Hepatocyte (in vitro differentiated cells): ENCODE data around the gene CLEC16A. TPM values are rescaled to one million over a fixed set of nuclear protein-coding genes. Genes with fewer than 3 reads are reported as not detected.

Source experiments
- DNase-seq: peaks from one replicate; pipeline ENCODE4 v3.0.0-alpha.2; 2016; ENCODE audit warnings: low spot score
- H2AFZ ChIP-seq: fragments of 200-600 bp; sonication (generic); 2 replicates; pipeline ENCODE4 v1.6.0; 2016; ENCODE audit warnings: antibody characterized with exemption, mild to moderate bottlenecking
- H3K27ac ChIP-seq: fragments of 200-600 bp; sonication (generic); 2 replicates; pipeline ENCODE4 v1.5.1; 2016; ENCODE audit warnings: mild to moderate bottlenecking
- H3K27me3 ChIP-seq: fragments of 200-600 bp; sonication (generic); 2 replicates; pipeline ENCODE4 v1.6.1; 2016
- H3K36me3 ChIP-seq: fragments of 200-600 bp; sonication (generic); replicated peaks from 2 replicates; pipeline ENCODE4 v1.5.1; 2016; ENCODE audit warnings: low read depth; ENCODE audit not compliant: insufficient read depth
- H3K4me1 ChIP-seq: fragments of 200-600 bp; sonication (generic); 2 replicates; pipeline ENCODE4 v1.5.1; 2016; ENCODE audit warnings: mild to moderate bottlenecking, moderate library complexity; ENCODE audit not compliant: insufficient read depth
- H3K4me2 ChIP-seq: fragments of 200-600 bp; sonication (generic); 2 replicates; pipeline ENCODE4 v1.6.0; 2016
- H3K4me3 ChIP-seq: fragments of 200-600 bp; sonication (generic); 2 replicates; pipeline ENCODE4 v1.5.1; 2016; ENCODE audit warnings: mild to moderate bottlenecking
- H3K79me2 ChIP-seq: fragments of 200-600 bp; sonication (generic); 2 replicates; pipeline ENCODE4 v1.6.0; 2017; ENCODE audit warnings: mild to moderate bottlenecking
- H3K9me2 ChIP-seq: fragments of 200-600 bp; sonication (generic); replicated peaks from 2 replicates; pipeline ENCODE4 v1.6.0; 2017; ENCODE audit warnings: mild to moderate bottlenecking; ENCODE audit not compliant: insufficient read depth
- H3K9me3 ChIP-seq: fragments of 200-600 bp; sonication (generic); 2 replicates; pipeline ENCODE4 v1.5.1; 2016; ENCODE audit warnings: low read depth, mild to moderate bottlenecking
- H4K20me1 ChIP-seq: fragments of 200-600 bp; sonication (generic); 2 replicates; pipeline ENCODE4 v1.6.0; 2016; ENCODE audit warnings: mild to moderate bottlenecking; ENCODE audit not compliant: insufficient read depth, poor library complexity, severe bottlenecking
- CTCF ChIP-seq: fragments of 200-600 bp; sonication (generic); IDR thresholded peaks from 2 replicates; pipeline ENCODE4 v1.5.1; 2016; ENCODE audit warnings: antibody characterized with exemption, mild to moderate bottlenecking; ENCODE audit not compliant: poor library complexity
- EZH2 ChIP-seq: fragments of 200-600 bp; sonication (generic); IDR thresholded peaks from 2 replicates; pipeline ENCODE4 v1.6.1; 2016; ENCODE audit warnings: antibody characterized with exemption, mild to moderate bottlenecking, borderline replicate concordance
- EZH2phosphoT487 ChIP-seq: fragments of 200-600 bp; sonication (generic); IDR thresholded peaks from one replicate; pipeline ENCODE4 v1.6.1; 2018; ENCODE audit warnings: antibody characterized with exemption, mild to moderate bottlenecking, low read depth, moderate library complexity; ENCODE audit not compliant: unreplicated experiment, severe bottlenecking
- WGBS: methylation state at CpG from one replicate; pipeline ENCODE4 v1.1.6; 2016; ENCODE audit warnings: low lambda C conversion rate; ENCODE audit errors: missing lambda C conversion rate; 5-methylcytosine and 5-hydroxymethylcytosine counted together
- polyA plus RNA-seq: library from polyadenylated mRNA; unstranded; fragments of >200 nt; fragmentation: Nextera tagmentation; extraction: Ambion mirVana; gene quantifications from 2 replicates; pipeline ENCODE4 v1.2.1, GENCODE V29; 2016
- total RNA-seq: library from RNA; depleted of rRNA; stranded (reverse); fragments of >200 nt; gene quantifications from 2 replicates; pipeline ENCODE4 v1.2.3, GENCODE V29; 2014

The CLEC16A gene
- total and polyA plus RNA-seq, 2 experiments from 2014 or later: 22.3 to 22.6 TPM

GRCh38 chr16:10950393-10950792 lies 6.0 kb downstream of the CLEC16A start:
- peak overlapping the region; percentile 32 for H3K4me2 ChIP-seq
- TF ChIP-seq CTCF: no peak

GRCh38 chr16:10951026-10951425 lies 6.7 kb downstream of the CLEC16A start:
- Histone ChIP-seq H3K9me3 (no peaks in the 10 kb centered on the region), H3K79me2 (peaks cover 88% of the 10 kb centered on the region), H3K27me3 (no peaks in the 10 kb centered on the region), H4K20me1 (peaks cover 3% of the 10 kb centered on the region), H3K4me2 (peak overlapping the region; percentile 32), H3K9me2 (no peaks in the 10 kb centered on the region), H3K4me1 (peaks cover 14% of the 10 kb centered on the region), H3K27ac (peak overlapping the region; percentile 35), H3K4me3 (no peak overlapping the region), H2AFZ (no peak overlapping the region), H3K36me3 (no peaks in the 10 kb centered on the region)
- 54% methylated on average over 4 of the region's 4 CpGs for WGBS
- TF ChIP-seq EZH2phosphoT487: no peak
- no peak for TF ChIP-seq EZH2
- TF ChIP-seq CTCF: no peak
- no peak for DNase-seq

More at GRCh38 chr16:10950393-10950792, 6.0 kb downstream of the CLEC16A start:
- Histone ChIP-seq H3K27me3 (no peaks in the 10 kb centered on the region), H3K36me3 (no peaks in the 10 kb centered on the region), H3K9me2 (no peaks in the 10 kb centered on the region), H3K4me1 (peaks cover 20% of the 10 kb centered on the region), H2AFZ (no peak overlapping the region), H4K20me1 (peaks cover 5% of the 10 kb centered on the region), H3K27ac (peak overlapping the region; percentile 35), H3K4me3 (no peak overlapping the region), H3K79me2 (peaks cover 88% of the 10 kb centered on the region), H3K9me3 (no peaks in the 10 kb centered on the region)
- 48% methylated on average over 5 of the region's 5 CpGs for WGBS
- peak; percentile 24 for DNase-seq

- no peak overlapping the region for H2AFZ ChIP-seq
- no peak overlapping the region for H3K27ac ChIP-seq
- H3K36me3 ChIP-seq: no peaks in the 10 kb centered on the region
- TF ChIP-seq EZH2phosphoT487 (no peak), CTCF (no peak), EZH2 (no peak)
- WGBS: 77% methylated on average over 7 of the region's 7 CpGs
- no peaks in the 10 kb centered on the region for H3K9me2 ChIP-seq
- H3K79me2 ChIP-seq: peaks cover 61% of the 10 kb centered on the region
- H3K4me2 ChIP-seq: no peak overlapping the region
- H3K27me3 ChIP-seq: no peaks in the 10 kb centered on the region
- DNase-seq: no peak
- H3K9me3 ChIP-seq: no peaks in the 10 kb centered on the region
- peaks cover 3% of the 10 kb centered on the region for H4K20me1 ChIP-seq
- H3K4me1 ChIP-seq: peaks cover 6% of the 10 kb centered on the region
- no peak overlapping the region for H3K4me3 ChIP-seq
Observed at GRCh38 chr16:10954903-10955302, 10.5 kb downstream of the CLEC16A start.
